Measurements from ENCODE around the gene VMAC. TPM values are rescaled to one million over a fixed set of nuclear protein-coding genes. Genes with fewer than 3 reads are reported as not detected.

The VMAC gene
- total RNA-seq (2021; fragmentation: NEBNext Ultra II Directional; extraction: Animal tissue kit (Norgen Biotek cat#: 25700)) (1.2 and 1.3 TPM in 2 replicates), polyA plus RNA-seq (2011; rRNA removed) (2.2 and 3.9 TPM in 2 replicates), polyA minus RNA-seq (2011; rRNA and poly(A)+ RNA removed) (0.56 and 1.1 TPM in 2 replicates)
- 3.9 TPM for polyA plus RNA-seq (2011; cell fraction: cytosol; rRNA removed)
- 5.9 TPM for polyA plus RNA-seq (2011; cell fraction: nucleus; rRNA removed)
- polyA plus RNA-seq (2012, experiment 1 of 2), result 1.3 to 2.1 TPM (median 1.8 TPM) in 4 replicates
- 1.1 TPM for polyA plus RNA-seq (2012, experiment 2 of 2)
- 1.2 TPM for polyA plus RNA-seq (2013, experiment 1 of 2)
- polyA plus RNA-seq (2013, experiment 2 of 2), result 1.5 TPM
- 2.6 TPM for polyA minus RNA-seq (2011; cell fraction: cytosol; rRNA and poly(A)+ RNA removed)
- 2.6 TPM for polyA minus RNA-seq (2011; cell fraction: nucleus; rRNA and poly(A)+ RNA removed)
- long read RNA-seq, experiment 1, partial matches to known transcripts, result 0 of 1 reads
- long read RNA-seq, experiment 1, other reads (novel, unspliced or antisense), result 1 of 1 reads
- long read RNA-seq, experiment 2, result 0 reads

- peaks cover 5% of the 10 kb centered on the region for H3K79me1 ChIP-seq (ENCODE audit: low read depth, low read length)
- 0 out of 2 replicates have a peak within 1 kb of the TSS, but pooled peaks have one; percentile 65 for H2BK15ac ChIP-seq (ENCODE audit: low read length)
- CTCF ChIA-PET (ENCODE audit: partially characterized antibody), result interaction anchor here (1.7 to 6.5 kb wide), 3 partner anchors 63 to 100 kb away, joined by 3 to 43 read pairs (median 12); partner anchors contain the start of gene NRTN
- peak within 1 kb of the TSS; percentile 58 to 90 for H3K4me2 ChIP-seq (ENCODE audit: insufficient read depth in 1 of 2, low read depth in 2 of 2, low read length in 2 of 2)
- H3K4ac ChIP-seq (replicated peaks; ENCODE audit: insufficient read length, low read depth, low read length), result no peak within 1 kb of the TSS
- H3K4me3 ChIP-seq (ENCODE audit: extremely low read depth in 1 of 4, insufficient read depth in 2 of 4, low read depth in 3 of 4, low read length in 4 of 4), result peak within 1 kb of the TSS; percentile 80 to 99 (median 95)
- H2BK12ac ChIP-seq (ENCODE audit: low read depth, low read length), result peak within 1 kb of the TSS; percentile 65; the same call in 1 of the 2 replicates
- peaks cover 3 to 11% of the 10 kb centered on the region in 2 experiments for H4K20me1 ChIP-seq (replicated peaks in 1 of 2; ENCODE audit: control insufficient read depth in 1 of 2, insufficient read depth in 2 of 2, low read length in 2 of 2)
- no peak within 1 kb of the TSS for H3K14ac ChIP-seq (ENCODE audit: insufficient read length)
- H3K23me2 ChIP-seq (ENCODE audit: low read depth, low read length), result peaks cover 9% of the 10 kb centered on the region
- H4K91ac ChIP-seq (replicated peaks; ENCODE audit: insufficient read length, low read length), result no peak within 1 kb of the TSS
- DNase-seq (ENCODE audit: low read depth in 1 of 2, low spot score in 2 of 2), result peak; percentile 99 to 100
- H3K27ac ChIP-seq (ENCODE audit: low read depth, low read length), result peak within 1 kb of the TSS; percentile 87
- no peaks in the 10 kb centered on the region for H3K9me3 ChIP-seq (ENCODE audit: insufficient read depth in 2 of 2, low read depth in 1 of 2, low read length in 1 of 2)
- peak within 1 kb of the TSS; percentile 98 for H2BK5ac ChIP-seq (ENCODE audit: low read depth, low read length)
- H2BK120ac ChIP-seq (replicated peaks; ENCODE audit: low read depth, low read length), result no peak within 1 kb of the TSS
- peak within 1 kb of the TSS; percentile 94 for H4K5ac ChIP-seq (ENCODE audit: insufficient read length, low read depth, low read length)
- H2BK20ac ChIP-seq (ENCODE audit: low read length), result no peak within 1 kb of the TSS
- FAIRE-seq, result peak; percentile 95
- no peak within 1 kb of the TSS for H2AK5ac ChIP-seq (ENCODE audit: low read depth, low read length)
- no peaks in the 10 kb centered on the region for H3K36me3 ChIP-seq (ENCODE audit: control insufficient read depth in 2 of 4, insufficient read depth in 4 of 4, low read length in 3 of 4)
- H3K18ac ChIP-seq (ENCODE audit: extremely low read depth, low read length), result peak within 1 kb of the TSS; percentile 84
- H3K56ac ChIP-seq (replicated peaks; ENCODE audit: insufficient read length, low read depth, low read length), result peak within 1 kb of the TSS; percentile 81
- H3K4me1 ChIP-seq (replicated peaks in 1 of 4; ENCODE audit: control insufficient read depth in 3 of 4, insufficient read depth in 4 of 4, low read length in 3 of 4), result peaks cover 0 to 5% (median 0%) of the 10 kb centered on the region in 4 experiments; a peak in 4 of 7 replicates
- H3K27me3 ChIP-seq (replicated peaks in 1 of 4; ENCODE audit: control insufficient read depth in 3 of 4, extremely low read depth in 1 of 4, insufficient read depth in 3 of 4, low read length in 3 of 4), result no peaks in the 10 kb centered on the region
- H4K8ac ChIP-seq (ENCODE audit: extremely low read depth, insufficient read depth, low read length), result peak within 1 kb of the TSS; percentile 97
- no peak within 1 kb of the TSS for H3K23ac ChIP-seq (ENCODE audit: insufficient read length)
- POLR2A ChIA-PET (ENCODE audit: partially characterized antibody), result interaction anchor here (0.7 to 6.1 kb wide), 15 partner anchors 9 to 215 kb away, joined by 3 to 49 read pairs (median 7); partner anchors contain the start of genes CAPS, LONP1, RANBP3 and RPL36
- H3K9ac ChIP-seq (replicated peaks in 1 of 4; ENCODE audit: extremely low read depth in 1 of 4, low read depth in 3 of 4, low read length in 3 of 4), result peak within 1 kb of the TSS; percentile 65 to 99 (median 88)
- 1% methylated on average over 33 of the region's 61 CpGs; no CpG with 5 or more reads in 1 of the 2 experiments for WGBS, 2 experiments (ENCODE audit: extremely low coverage in 1 of 2, insufficient coverage in 1 of 2, insufficient read length in 1 of 2, insufficient replicate concordance in 2 of 2, low coverage in 1 of 2, low lambda C conversion rate in 2 of 2, missing lambda C conversion rate in 1 of 2)
- H3K79me2 ChIP-seq (ENCODE audit: control insufficient read depth in 1 of 2, insufficient read depth in 2 of 2, low read length in 2 of 2), result peaks cover 3 to 33% of the 10 kb centered on the region in 2 experiments; a peak in 3 of 4 replicates
- H2AFZ ChIP-seq (ENCODE audit: low read length), result peak within 1 kb of the TSS; percentile 97; the same call in 1 of the 2 replicates
- TF ChIP-seq KDM4A (IDR thresholded peaks at IDR 0.05; ENCODE audit: low read depth, low read length, severe bottlenecking) (peak; percentile 43), E2F6 (IDR thresholded peaks at IDR 0.05) (0 out of 2 replicates have a peak, but pooled peaks have one; percentile 9), PHF8 (conservative IDR thresholded peaks at IDR 0.05; ENCODE audit: low read depth, low read length) (0 out of 2 replicates have a peak, but pooled peaks have one; percentile 28), SIN3A (conservative IDR thresholded peaks at IDR 0.05 in 1 of 2, IDR thresholded peaks at IDR 0.05 in 1 of 2; ENCODE audit: low read depth in 1 of 2, low read length in 2 of 2) (peak; percentile 17 to 51; a peak in 1 of 4 replicates)
These were observed at the start of gene VMAC for GRCh38 chr19:5904352-5905113. Gene VMAC (plus strand): TSS chr19:5904872. CDS start chr19:5904891, 19 bp downstream.
